SK-N-DZ (cell line): ENCODE data around the gene GRIN3B.
A peak's percentile ranks its signal among the peaks of the same experiment; 100 is the strongest.

Source experiments
- DNase-seq: peaks from one replicate; pipeline ENCODE4 v3.0.0-alpha.2; 2015; ENCODE audit warnings: low spot score

The GRIN3B gene

GRCh38 chr19:991174-991931 is 8.9 kb upstream of the GRIN3B start:
- no peak for DNase-seq

DNA sequence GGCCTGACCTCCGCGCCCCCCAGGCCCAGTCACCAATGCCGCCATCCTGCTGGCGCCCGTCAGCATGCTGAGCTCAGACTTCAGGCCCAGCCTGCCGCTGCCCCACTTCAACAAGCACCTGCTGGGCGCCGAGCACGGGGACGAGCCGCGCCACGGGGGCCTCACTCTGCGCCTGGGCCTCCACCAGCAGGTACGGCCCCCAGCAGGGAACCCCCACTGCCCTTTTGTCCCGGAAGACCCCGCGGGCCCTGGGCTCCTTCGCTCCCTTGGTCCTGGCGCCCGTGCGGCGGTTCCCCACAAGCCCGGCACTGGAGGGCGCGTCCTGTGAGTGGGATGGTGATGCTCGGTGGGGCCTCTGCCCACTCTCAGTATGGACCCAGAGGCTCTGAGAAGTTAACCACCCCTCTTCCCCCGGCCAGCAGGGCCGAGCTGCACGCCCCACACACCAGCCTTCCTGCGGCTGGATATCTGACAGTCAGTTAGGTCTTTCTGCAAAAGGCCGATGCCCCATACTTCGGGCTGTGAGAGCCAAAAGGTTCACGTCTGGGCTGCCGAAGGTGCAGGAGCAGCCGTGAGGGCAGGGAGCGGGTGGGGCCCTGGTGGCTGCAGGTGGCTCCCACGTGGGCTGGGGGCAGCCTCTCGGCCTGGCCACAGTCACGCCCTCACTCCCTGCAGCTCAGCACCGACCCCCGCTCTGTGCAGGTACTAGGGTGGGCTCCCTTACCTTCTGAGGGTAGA is 8.1 kb upstream of the GRIN3B start:
- DNase-seq = no peak

DNA sequence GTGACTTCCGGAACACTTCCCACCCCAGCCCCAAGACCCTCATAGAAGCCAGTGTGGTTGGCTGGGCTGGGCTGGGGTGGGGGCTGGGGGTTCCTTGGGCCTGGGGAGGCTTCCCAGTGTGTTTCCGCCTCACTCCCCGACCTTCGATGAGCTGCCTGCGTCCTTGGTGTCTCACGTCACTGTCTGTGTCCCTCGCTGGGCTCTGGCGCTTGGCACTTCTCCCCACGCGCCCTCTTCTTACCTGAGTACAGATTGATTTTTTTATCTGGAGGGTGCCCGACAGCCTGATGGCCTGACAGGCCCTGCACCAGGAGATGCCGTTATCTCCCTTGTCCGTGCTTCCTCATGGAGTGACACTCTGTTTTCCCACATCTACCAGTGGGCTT is 7.6 kb upstream of the GRIN3B start:
- DNase-seq = no peak

- DNase-seq = no peak
Measured at GRCh38 chr19:993361-993830, 6.8 kb upstream of the GRIN3B start.

GRCh38 chr19:993831-994393 is 6.3 kb upstream of the GRIN3B start:
- no peak for DNase-seq

DNA sequence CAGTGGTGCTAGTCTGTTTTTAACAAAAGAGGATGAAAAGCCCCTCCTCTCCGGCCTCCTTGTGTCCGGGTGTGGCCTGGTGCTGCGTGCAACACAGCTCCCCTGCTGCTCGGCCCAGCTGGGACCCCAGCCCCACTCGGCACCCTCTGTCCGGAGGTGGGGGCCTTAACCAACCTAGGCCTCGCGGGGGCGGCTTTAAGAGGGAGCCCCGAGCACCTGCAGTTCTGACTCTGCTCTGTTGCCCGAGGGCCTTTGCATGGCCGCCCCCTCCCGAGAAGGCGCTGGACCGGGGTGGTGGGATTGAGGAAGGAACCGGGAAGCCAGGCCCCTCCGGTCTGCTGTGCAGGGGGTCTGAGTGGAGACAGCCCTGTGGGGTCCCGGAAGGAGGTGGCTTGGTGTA is 5.7 kb upstream of the GRIN3B start:
- no peak for DNase-seq

DNA sequence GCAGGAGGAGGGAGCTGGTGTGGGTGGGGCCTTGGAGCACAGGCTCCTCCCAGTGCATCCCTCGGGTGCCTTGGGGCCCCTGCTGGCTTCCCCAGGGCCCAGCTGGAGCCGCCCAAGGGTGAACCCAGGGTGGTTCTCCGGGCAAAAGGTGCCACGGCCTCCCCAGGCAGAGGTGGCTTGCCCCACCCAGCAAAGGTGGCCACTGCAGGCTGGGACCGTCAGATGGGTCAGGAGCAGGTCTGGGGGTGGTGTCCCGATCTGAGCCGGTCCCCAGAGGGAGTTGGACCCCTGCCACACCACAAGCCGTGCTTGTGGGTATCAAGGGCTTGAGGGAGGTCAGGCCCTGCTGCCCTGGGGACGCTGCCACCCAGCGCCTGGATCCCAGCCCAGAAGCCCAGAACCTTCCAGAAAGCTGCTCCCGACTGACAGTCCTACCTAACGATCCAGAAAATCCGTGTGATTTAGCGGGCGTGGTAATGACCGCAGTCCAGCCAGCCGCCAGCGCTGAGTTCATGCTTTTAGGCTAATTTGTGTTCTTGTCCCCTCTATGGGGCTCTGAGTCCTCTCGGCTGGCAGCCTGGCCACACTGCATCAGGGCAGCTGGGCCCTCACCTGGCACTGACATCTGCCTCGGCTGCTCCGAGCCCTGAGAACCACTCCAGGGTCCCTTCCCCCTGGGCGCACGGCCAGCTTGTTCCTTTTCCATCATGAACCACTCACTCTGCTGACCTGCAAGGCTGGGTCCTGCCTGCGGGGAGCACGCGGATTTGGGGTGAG is 5.0 kb upstream of the GRIN3B start:
- no peak for DNase-seq

- DNase-seq = no peak
Measured at GRCh38 chr19:996051-996838, 4.0 kb upstream of the GRIN3B start.

GRCh38 chr19:998064-998463 is 2.2 kb upstream of the GRIN3B start:
- no peak for DNase-seq

- DNase-seq = no peak
Measured at GRCh38 chr19:999379-999719, 870 bp upstream of the GRIN3B start.

DNA sequence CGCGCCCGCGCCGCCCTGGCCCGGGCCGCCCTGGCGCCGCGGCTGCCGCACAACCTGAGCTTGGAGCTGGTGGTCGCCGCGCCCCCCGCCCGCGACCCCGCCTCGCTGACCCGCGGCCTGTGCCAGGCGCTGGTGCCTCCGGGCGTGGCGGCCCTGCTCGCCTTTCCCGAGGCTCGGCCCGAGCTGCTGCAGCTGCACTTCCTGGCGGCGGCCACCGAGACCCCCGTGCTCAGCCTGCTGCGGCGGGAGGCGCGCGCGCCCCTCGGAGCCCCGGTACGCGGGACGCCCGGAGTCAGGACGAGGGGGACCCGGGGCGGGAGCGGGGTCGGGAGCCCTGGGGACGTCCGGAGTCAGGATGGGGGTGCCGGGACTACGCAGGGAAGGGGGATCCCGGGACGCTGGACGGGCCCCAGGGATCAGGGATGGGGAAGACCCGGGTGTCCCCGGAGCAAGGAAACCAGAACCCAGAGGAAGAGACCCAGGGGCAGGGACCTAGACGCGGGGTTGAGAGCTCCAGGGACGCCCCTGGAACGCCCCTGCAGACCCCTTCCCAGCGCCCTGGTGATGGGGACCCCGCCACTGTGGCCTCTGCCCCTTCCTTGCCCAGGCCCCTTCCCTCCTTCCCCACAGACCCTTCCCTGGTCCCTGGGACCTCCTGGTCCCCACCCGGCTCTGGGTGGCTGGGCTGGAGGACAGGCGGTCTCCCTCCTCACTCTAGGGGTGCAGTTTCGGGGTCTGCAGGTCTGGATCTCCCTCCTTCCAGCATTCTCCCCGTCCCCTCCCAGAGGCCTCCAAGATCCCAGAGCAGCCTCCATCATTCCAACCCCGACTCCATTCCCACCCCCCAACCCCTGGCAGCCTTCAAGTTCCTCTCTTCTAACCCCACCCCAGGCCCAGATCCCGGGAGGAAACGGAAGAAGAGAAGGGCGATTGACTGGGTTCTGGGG is 645 bp downstream of the GRIN3B start:
- no peak for DNase-seq

DNA sequence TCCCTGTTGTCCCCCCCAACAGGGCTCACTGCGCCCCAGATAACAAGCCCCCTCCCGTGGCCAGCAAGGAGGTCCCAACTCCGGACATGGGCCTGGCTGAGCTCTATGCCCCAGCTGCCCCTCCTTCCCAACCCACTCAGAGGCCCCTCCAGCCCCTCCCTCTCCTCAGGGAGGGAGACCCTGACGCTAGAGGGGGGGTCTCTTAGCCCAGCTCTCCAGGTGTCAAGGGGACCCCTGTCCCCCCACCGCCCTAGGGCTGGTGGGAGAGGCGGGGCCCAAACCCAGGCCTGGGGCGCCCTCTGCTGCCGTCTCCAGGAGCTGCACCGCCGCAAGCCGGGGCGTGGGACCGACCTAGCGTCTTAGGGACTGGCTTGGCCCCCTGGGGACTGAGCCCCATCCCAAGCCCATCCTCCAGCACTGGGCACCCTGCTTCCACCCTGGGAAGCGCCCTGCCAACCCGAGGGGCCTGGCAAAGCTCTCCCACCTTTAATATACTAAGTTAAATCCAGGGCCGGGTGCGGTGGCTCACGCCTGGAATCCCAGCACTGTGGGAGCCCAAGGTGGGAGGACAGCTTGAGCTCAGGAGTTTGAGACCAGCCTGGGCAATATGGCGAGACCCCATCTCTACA is 1.4 kb downstream of the GRIN3B start:
- DNase-seq = peak; percentile 65

- DNase-seq = no peak
Measured at GRCh38 chr19:1002600-1002999, 2.4 kb downstream of the GRIN3B start.

GRCh38 chr19:1003283-1003682 is 3.1 kb downstream of the GRIN3B start:
- no peak for DNase-seq

GRCh38 chr19:1004204-1004802 is 4.1 kb downstream of the GRIN3B start:
- no peak for DNase-seq

DNA sequence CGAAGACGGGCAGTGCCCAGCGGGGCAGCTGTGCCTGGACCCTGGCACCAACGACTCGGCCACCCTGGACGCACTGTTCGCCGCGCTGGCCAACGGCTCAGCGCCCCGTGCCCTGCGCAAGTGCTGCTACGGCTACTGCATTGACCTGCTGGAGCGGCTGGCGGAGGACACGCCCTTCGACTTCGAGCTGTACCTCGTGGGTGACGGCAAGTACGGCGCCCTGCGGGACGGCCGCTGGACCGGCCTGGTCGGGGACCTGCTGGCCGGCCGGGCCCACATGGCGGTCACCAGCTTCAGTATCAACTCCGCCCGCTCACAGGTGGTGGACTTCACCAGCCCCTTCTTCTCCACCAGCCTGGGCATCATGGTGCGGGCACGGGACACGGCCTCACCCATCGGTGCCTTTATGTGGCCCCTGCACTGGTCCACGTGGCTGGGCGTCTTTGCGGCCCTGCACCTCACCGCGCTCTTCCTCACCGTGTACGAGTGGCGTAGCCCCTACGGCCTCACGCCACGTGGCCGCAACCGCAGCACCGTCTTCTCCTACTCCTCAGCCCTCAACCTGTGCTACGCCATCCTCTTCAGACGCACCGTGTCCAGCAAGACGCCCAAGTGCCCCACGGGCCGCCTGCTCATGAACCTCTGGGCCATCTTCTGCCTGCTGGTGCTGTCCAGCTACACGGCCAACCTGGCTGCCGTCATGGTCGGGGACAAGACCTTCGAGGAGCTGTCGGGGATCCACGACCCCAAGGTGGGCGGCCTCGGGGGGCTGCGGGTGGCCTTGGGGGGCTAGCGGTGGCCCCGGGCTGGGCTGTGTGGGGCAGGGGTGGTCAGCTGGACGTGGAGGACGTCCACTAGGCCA is 4.8 kb downstream of the GRIN3B start:
- no peak for DNase-seq

DNA sequence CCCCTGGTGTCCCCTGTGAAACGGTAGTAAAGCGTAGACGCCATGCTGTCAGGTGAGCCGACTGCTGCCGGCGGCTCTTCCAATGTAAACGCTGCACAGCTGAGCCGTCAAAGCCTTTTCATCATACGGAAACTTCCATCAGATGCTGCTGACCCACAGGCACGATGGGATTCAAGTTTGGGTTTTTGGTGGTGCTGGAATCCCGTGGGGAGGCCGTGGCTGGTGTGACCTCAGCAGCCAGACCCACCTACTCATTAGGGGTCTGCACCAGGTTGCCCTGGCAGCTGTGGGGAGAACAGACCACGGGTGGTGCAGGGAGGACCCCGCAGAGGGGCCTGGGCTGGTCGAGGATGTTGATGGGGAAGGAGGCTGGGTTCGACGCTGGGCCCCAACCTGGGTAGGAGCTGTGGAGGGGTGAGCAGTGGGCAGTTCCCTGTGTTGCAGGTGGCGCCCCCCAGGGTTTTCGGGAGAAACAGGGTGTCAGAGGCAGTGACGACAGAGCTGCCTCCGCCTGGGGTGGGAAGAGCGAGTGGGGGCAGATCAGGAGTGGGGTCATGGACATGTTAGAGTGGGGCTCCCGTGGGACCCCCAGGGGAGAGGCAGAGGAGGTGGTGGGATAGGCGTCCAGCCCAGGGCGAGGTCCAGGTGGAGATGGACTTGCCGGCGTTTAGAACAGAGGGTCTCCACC is 6.6 kb downstream of the GRIN3B start:
- no peak for DNase-seq
